Calu3 (cell line): ENCODE measurements around the gene SLC22A4. TPM values are rescaled to one million over a fixed set of nuclear protein-coding genes. Genes with fewer than 3 reads are reported as not detected.

Experiments
- BruUV-seq: library from RNA; stranded (reverse); fragments of 400-500 nt; replicated peaks from 2 replicates; lab custom pipeline; 2021; lab: Mats Ljungman, UMichigan
- CTCF ChIA-PET: fragments of 300-600 bp; sonication (Branson Sonifier 250); formaldehyde crosslinking; loops from one replicate; lab custom pipeline; 2022; ENCODE audit warnings: antibody characterized with exemption; lab: Charles Lee
- DNase-seq: peaks from one replicate; pipeline ENCODE4 v3.0.0; 2022
- H3K27ac Mint-ChIP-seq: one replicate; pipeline ENCODE4 v1.8.0; 2022; ENCODE audit warnings: mixed read lengths; ENCODE audit not compliant: unreplicated experiment
- H3K27me3 Mint-ChIP-seq: one replicate; pipeline ENCODE4 v1.8.0; 2022; ENCODE audit warnings: mixed read lengths; ENCODE audit not compliant: unreplicated experiment
- H3K36me3 Mint-ChIP-seq: one replicate; pipeline ENCODE4 v1.8.0; 2022; ENCODE audit warnings: mild to moderate bottlenecking, moderate library complexity, mixed read lengths; ENCODE audit not compliant: insufficient read depth, unreplicated experiment
- H3K4me1 Mint-ChIP-seq: one replicate; pipeline ENCODE4 v1.8.0; 2022; ENCODE audit warnings: mild to moderate bottlenecking, low read depth, mixed read lengths; ENCODE audit not compliant: unreplicated experiment
- H3K4me3 Mint-ChIP-seq: one replicate; pipeline ENCODE4 v1.8.0; 2022; ENCODE audit warnings: mild to moderate bottlenecking, low read depth, moderate library complexity, mixed read lengths; ENCODE audit not compliant: unreplicated experiment
- H3K9me3 Mint-ChIP-seq: one replicate; pipeline ENCODE4 v1.8.0; 2022; ENCODE audit warnings: low read depth, mixed read lengths; ENCODE audit not compliant: unreplicated experiment
- CTCF ChIP-seq: fragments of 200-600 bp; IDR thresholded peaks from one replicate; pipeline ENCODE4 v1.8.0; 2022; ENCODE audit warnings: antibody characterized with exemption; ENCODE audit not compliant: unreplicated experiment
- intact Hi-C: fragments of 100-400 bp; cut with micrococcal nuclease; formaldehyde crosslinking; loops from one replicate; pipeline ENCODE4 v1.10.0; 2022; ENCODE audit not compliant: unreplicated experiment
- total RNA-seq: library from RNA; stranded (reverse); gene quantifications from 2 replicates; pipeline ENCODE4 v1.2.3, GENCODE V29; 2022

Gene SLC22A4
- total RNA-seq, 1 experiment from 2014 or later: 3.1 TPM

DNA sequence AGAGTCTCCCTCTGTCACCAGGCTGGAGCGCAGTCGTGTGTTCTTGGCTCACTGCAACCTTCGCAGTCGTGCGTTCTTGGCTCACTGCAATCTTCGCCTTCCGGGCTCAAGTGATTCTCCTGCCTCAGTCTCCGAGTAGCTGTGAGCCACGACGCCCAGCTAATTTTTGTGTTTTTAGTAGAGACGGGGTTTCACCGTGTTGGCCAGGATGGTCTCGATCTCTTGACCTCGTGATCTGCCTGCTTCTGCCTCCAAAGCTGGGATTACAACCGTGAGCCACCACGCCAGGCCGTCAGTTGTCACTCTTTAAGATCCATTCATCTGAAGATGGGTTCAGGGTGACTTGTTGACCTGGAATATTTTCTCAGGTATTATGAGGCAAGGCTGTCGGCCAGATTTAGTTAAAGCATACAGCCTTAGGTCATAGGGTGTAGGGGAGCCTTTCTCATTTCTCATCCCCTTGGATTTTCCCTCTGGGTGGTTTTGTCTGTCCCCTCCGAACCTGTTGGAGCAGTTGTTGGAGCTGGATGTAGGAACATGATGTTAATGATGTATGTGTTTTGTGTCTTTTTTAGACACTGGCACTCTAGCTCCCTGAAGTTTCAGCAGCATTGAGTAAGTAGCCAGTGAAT, 76.9 kb downstream of the SLC22A4 start:
- peaks cover 28% of the 10 kb centered on the region for H3K4me1 Mint-ChIP-seq
- H3K4me3 Mint-ChIP-seq: peak overlapping the region; percentile 78
- no peak for DNase-seq
- no peaks in the 10 kb centered on the region for H3K27me3 Mint-ChIP-seq
- H3K27ac Mint-ChIP-seq: peak overlapping the region; percentile 29
- no peaks in the 10 kb centered on the region for H3K9me3 Mint-ChIP-seq
- intact Hi-C loops: loop anchor here (5.0 kb wide), 1 partner anchor 134 kb away; no protein-coding TSS in a partner anchor
- no peak for TF ChIP-seq CTCF
- peaks cover 34% of the 10 kb centered on the region for H3K36me3 Mint-ChIP-seq
- CTCF ChIA-PET: interaction anchor here (0.6 to 1.3 kb wide), 6 partner anchors 15 to 191 kb away, joined by 3 to 6 read pairs (median 4); no protein-coding TSS in a partner anchor
- BruUV-seq: TSS peak; percentile 27

DNA sequence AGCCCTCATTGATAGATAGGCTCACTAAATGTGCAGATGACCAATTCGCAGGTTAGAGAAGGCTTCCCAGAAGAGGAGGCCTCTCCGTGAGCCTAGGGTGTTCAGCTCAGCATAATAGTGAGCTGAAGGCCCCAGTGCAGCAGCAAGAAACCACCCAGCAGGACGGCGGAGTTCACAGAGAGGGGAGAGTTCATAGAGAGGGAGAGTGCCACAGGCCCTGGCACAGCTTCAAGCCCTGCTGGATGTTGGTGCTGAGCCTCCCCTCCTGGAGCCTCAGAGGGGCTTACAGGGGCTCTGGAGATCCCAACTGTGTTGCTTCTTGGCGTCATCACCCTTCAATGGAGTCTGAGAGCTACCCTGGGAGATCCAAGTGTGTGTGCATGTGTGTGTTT, 77.4 kb downstream of the SLC22A4 start:
- TF ChIP-seq CTCF: no peak
- no TSS peak for BruUV-seq
- Mint-ChIP-seq H3K27ac (peak overlapping the region; percentile 29), H3K36me3 (peaks cover 34% of the 10 kb centered on the region), H3K4me1 (peaks cover 28% of the 10 kb centered on the region), H3K4me3 (peak overlapping the region; percentile 78), H3K27me3 (no peaks in the 10 kb centered on the region), H3K9me3 (no peaks in the 10 kb centered on the region)
- DNase-seq: peak; percentile 30
- CTCF ChIA-PET: interaction anchor here (0.6 to 1.3 kb wide), 5 partner anchors 15 to 192 kb away, joined by 3 to 6 read pairs (median 5); no protein-coding TSS in a partner anchor
- intact Hi-C loops: loop anchor here (5.0 kb wide), 1 partner anchor 134 kb away; no protein-coding TSS in a partner anchor

- CTCF ChIA-PET: interaction anchor here (1.1 to 1.3 kb wide), 3 partner anchors 16 to 192 kb away, joined by 3 to 5 read pairs (median 4); no protein-coding TSS in a partner anchor
- intact Hi-C loops: loop anchor here (5.0 kb wide), 1 partner anchor 135 kb away; no protein-coding TSS in a partner anchor
- no peak overlapping the region for H3K27ac Mint-ChIP-seq
Measured at GRCh38 chr5:132372127-132372526, 77.9 kb downstream of the SLC22A4 start.

DNA sequence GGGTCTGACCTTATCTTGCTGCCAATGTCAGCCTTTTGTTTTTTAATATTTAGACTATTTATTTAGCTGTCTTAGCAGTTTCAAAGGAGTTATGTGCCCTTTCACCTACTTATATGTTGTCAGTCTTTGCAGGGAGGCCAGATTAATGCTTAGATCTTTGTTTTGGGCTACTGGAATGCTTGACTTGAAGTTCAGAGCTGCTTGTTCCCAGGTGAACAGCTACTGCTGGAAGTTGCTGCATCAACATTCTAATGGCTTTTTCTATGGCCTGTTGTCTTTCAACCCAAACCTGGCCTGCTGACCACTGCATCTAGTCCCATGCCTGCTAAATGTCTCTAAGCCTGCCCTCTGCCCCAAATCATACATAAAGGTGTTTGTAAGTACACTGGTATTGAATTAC, 78.3 kb downstream of the SLC22A4 start:
- no peak for TF ChIP-seq CTCF
- peaks cover 28% of the 10 kb centered on the region for H3K4me1 Mint-ChIP-seq
- no peak for DNase-seq
- peak overlapping the region; percentile 78 for H3K4me3 Mint-ChIP-seq
- H3K27me3 Mint-ChIP-seq: no peaks in the 10 kb centered on the region
- intact Hi-C loops: loop anchor here (5.0 kb wide), 1 partner anchor 135 kb away; no protein-coding TSS in a partner anchor
- H3K27ac Mint-ChIP-seq: no peak overlapping the region
- BruUV-seq: no TSS peak
- CTCF ChIA-PET: interaction anchor here (1.1 to 1.3 kb wide), 2 partner anchors 15 to 125 kb away, joined by 3 to 4 read pairs; no protein-coding TSS in a partner anchor
- no peaks in the 10 kb centered on the region for H3K9me3 Mint-ChIP-seq
- peaks cover 34% of the 10 kb centered on the region for H3K36me3 Mint-ChIP-seq

More at GRCh38 chr5:132372127-132372526, 77.9 kb downstream of the SLC22A4 start:
- Mint-ChIP-seq H3K4me1 (peaks cover 28% of the 10 kb centered on the region), H3K4me3 (peak overlapping the region; percentile 78), H3K9me3 (no peaks in the 10 kb centered on the region), H3K27me3 (no peaks in the 10 kb centered on the region), H3K36me3 (peaks cover 34% of the 10 kb centered on the region)
- no peak for TF ChIP-seq CTCF
- no peak for DNase-seq
- no TSS peak for BruUV-seq
